IPS DF 19.7 (cell line): ENCODE measurements around the gene SLC13A1.

Experiments used
- DNase-seq: peaks from one replicate; pipeline ENCODE4 v3.0.0-alpha.2; 2013; ENCODE audit warnings: low read depth, low spot score

Gene SLC13A1

GRCh38 chr7:123198111-123198510, 1.7 kb downstream of the SLC13A1 start:
- no peak for DNase-seq

- DNase-seq, result no peak
Measured at GRCh38 chr7:123193235-123193634, 6.5 kb downstream of the SLC13A1 start.

GRCh38 chr7:123191132-123191531, 8.6 kb downstream of the SLC13A1 start:
- no peak for DNase-seq

GRCh38 chr7:123190109-123190831, 9.5 kb downstream of the SLC13A1 start:
- DNase-seq, result no peak

GRCh38 chr7:123185756-123186155, 14.0 kb downstream of the SLC13A1 start:
- no peak for DNase-seq

- DNase-seq, result no peak
Measured at GRCh38 chr7:123184271-123184670, 15.5 kb downstream of the SLC13A1 start.

- DNase-seq, result no peak
Measured at GRCh38 chr7:123183431-123183830, 16.3 kb downstream of the SLC13A1 start.

- DNase-seq, result no peak
Measured at GRCh38 chr7:123177442-123177841, 22.3 kb downstream of the SLC13A1 start.

- no peak for DNase-seq
Measured at GRCh38 chr7:123170333-123171246, 29.2 kb downstream of the SLC13A1 start.

GRCh38 chr7:123169065-123169464, 30.7 kb downstream of the SLC13A1 start:
- DNase-seq, result no peak

- DNase-seq, result no peak
Measured at GRCh38 chr7:123157606-123158005, 42.2 kb downstream of the SLC13A1 start.

GRCh38 chr7:123155571-123155970, 44.2 kb downstream of the SLC13A1 start:
- DNase-seq, result no peak

- DNase-seq, result peak; percentile 63
Measured at GRCh38 chr7:123154231-123154860, 45.4 kb downstream of the SLC13A1 start.

- no peak for DNase-seq
Measured at GRCh38 chr7:123151443-123151842, 48.3 kb downstream of the SLC13A1 start.

- DNase-seq, result no peak
Measured at GRCh38 chr7:123148813-123149212, 51.0 kb downstream of the SLC13A1 start.

GRCh38 chr7:123143252-123144006, 56.3 kb downstream of the SLC13A1 start:
- DNase-seq, result no peak

GRCh38 chr7:123140561-123140960, 59.2 kb downstream of the SLC13A1 start:
- DNase-seq, result no peak

- no peak for DNase-seq
Measured at GRCh38 chr7:123135960-123136359, 63.8 kb downstream of the SLC13A1 start.

- DNase-seq, result no peak
Measured at GRCh38 chr7:123133924-123134323, 65.8 kb downstream of the SLC13A1 start.

GRCh38 chr7:123131961-123132360, 67.8 kb downstream of the SLC13A1 start:
- DNase-seq, result no peak

- no peak for DNase-seq
Measured at GRCh38 chr7:123131556-123131955, 68.2 kb downstream of the SLC13A1 start.

- no peak for DNase-seq
Measured at GRCh38 chr7:123131140-123131539, 68.6 kb downstream of the SLC13A1 start.
